GM18507 (cell line): ENCODE results near the gene SLC6A12.

Experiments used
- DNase-seq: peaks from one replicate; pipeline ENCODE4 v3.0.0; 2011; ENCODE audit warnings: low read depth; ENCODE audit not compliant: insufficient read length; ENCODE audit errors: extremely low spot score
- FAIRE-seq: peaks from 2 replicates; lab custom pipeline; 2011; peaks lifted over from hg19 to GRCh38; lab: Jason Lieb, UNC

Gene SLC6A12

DNA sequence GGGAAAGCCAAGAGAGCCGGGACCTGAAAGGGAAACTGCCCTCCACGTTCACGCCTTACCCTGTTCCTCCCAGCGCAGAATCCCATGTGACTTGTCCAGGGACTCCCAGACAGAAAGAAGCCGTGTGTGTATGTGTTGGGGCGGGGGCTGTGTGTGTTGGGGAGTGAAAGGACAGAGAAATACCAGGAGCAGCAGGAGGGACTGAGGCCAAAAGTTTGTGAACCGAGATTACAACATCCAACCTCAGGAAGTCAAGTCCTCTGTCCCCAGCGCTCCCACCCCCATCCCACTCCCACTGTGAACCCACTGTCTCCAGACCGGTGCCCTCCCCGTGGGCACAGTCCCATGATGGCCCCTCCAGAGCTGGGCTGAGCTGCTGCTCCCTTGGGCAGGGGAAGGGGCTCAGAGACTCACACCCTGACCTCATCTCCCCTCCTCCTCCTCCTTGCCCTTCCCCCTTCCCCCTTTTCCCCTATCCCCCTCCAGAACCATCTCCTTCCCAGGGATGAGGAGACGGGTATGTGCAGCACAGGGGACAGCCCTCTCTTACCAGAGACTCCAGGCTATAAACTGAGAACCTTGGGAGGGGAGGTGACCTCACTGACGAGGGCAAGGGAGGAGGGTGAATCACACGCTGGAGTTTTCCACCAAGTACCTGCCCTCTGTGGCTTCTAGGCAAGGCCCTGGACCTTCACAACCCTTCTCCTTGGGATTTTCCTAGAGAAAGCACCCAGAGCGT, at the start of gene SLC6A12:
Gene SLC6A12 (minus strand): TSS at position 155 of the 739 bp plus-strand sequence. CDS start 4,171 bp downstream, outside the sequence.
- FAIRE-seq (no peak), DNase-seq (no peak)

DNA sequence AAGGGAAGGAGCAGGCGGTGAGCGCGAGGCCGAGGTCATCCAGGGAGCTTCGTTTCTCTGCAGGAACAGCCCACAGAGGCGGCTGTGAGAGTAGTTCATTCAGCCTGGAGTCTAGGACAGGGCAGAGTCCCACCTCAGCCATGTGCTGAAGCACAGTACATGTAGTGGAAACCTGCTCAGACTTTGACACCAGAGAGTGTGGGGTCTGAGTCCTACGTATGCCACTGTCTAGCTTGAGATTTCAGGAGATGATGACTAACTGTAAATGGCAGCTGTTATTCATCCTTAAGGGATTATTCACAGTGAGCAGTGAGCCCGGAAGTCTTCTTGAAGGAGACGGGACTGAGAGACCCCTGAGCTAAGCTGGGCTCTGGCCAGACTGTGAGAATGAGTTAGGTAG, 49.6 kb upstream of the SLC6A12 start:
- DNase-seq, result no peak
- no peak for FAIRE-seq

DNA sequence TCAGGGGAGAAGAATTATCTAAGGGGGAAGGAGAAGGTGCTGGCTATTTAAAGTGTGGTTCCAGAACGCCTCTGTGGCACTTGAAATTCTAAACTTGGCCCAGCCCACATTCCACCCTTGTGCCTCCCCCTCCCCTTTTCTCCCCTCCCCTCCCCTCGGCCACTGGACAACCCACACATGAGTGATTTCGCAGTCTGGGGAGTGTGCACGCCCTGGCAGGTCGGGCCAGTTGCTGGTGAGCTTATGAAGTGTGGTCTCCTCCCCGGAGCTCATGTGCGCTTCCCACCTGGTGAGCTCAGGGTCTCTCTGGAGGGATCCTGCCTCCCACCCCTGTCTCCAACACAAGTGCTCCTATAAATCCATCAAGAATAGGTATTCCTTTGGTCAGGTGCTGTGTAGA, 48.9 kb upstream of the SLC6A12 start, which contains the start of gene SLC6A13:
Gene SLC6A13 (minus strand): TSS at position 20 of the 400 bp plus-strand sequence. CDS start 2,784 bp downstream, outside the sequence.
- FAIRE-seq (no peak), DNase-seq (no peak)

DNA sequence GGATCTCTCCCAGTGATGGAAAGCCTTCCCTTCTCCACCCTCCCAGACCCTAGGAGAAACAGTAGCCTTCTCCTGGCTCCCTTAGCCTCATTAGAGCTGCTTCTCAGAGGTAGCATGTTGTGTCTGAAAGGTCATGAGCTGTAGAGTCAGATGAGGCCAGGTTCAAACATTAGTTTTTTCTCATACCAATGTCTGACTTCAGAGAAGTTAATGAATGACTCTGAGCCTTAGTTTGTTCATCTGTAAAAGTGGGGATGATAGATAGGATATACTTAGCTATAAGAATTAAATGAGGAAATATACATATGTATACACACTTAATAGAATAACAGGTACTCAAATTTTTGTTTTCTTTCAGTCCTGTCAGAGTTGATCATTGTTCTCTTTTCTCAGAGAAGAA, 48.2 kb upstream of the SLC6A12 start:
- no peak for FAIRE-seq
- no peak for DNase-seq

DNA sequence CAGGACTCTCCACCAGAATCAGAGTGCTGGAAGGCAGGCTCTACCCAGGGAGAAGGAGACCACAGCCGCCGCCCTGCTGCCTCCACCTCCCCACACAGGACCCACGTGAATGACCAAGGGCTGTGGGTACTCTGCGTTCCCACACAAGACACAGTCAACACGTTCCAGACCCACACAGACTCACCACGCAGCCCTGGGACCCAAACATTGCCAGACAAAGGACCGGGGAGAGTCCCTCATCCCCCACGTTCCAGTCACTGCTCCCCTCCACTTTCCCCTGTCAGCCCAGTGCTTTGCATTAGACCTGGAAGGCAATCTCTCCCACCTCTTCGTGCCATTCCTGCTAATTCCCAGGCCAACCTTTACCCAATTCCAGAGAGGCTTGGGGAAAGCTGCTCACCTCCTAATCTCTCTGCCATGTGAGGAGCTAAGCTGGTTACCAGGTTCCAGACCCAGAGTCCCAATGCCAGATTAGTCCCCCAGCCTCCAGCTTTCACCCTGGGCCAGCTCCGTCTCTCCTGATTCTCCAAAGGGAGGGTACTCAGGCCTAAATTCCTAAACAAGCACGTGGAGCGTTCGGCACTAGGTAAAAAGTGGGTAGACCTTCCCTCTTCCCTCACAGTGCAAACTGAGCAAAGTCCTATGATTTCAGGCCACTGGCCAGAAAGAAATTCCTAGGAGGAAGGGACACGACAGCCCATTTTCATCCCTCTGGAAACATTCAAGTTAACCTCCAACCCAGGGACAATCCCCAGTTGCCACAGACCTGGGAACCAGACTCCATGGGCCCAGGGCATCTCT, 43.8 kb upstream of the SLC6A12 start:
- DNase-seq, result no peak
- FAIRE-seq, result no peak

DNA sequence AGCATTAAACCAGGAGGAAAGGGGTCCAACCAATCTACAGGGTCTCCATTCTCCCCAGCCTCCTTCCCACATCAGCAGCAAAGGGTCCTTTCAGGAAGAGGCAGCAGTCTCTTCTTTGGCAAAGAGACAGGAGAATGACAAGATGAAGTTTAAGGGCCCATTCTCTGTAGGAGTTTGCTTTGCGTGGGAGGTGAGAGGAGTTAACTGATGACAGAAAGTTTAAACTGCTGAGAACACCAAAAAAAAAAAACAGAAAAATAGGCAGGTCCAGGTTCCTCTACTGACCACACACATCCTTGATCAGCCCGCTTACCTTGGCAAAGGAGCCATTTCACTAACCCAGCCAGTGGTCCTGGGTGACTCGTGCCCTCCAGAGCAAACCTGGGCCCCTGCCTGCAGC, 43.0 kb upstream of the SLC6A12 start:
- DNase-seq (no peak), FAIRE-seq (no peak)

DNA sequence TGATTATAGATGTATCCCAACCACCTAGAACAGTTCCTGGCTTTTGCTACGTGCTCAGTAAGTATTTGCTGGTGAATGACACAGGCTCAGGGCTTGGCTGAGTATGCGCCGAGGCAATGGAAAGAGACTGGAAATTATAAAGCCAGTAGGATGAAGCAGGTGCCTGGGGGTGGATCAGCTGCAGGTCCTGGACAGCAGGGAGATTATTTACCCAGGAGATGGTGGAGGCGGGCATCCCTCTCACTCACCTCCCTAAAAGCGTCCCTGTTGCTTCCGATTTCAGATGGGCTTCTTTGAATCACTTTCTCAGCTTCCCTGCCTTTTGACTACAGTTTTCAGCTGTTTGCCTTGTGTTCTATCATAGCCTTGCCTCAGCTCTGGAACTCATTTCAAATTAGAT, 42.3 kb upstream of the SLC6A12 start:
- DNase-seq, result no peak

DNA sequence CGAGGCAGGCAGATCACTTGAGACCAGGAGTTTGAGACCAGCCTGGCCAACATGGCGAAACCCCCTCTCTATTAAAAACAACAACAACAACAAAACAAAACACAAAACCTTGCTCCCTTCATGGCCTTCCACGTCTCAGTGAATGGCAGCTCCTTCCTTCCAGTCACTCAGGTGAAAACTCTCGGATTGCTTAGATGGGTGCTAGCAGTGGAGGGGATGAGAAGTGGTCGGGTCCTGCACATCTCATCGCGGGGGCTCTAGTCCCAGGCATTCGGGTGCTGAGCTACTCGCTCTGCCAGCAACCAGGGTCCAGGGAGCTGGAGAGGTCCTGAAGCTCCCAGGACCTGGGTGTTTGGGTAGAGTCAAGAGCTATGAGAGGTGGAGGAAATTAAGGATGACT, 41.0 kb upstream of the SLC6A12 start:
- no peak for DNase-seq
- FAIRE-seq, result no peak

More for the DNA sequence above, 42.3 kb upstream of the SLC6A12 start:
- no peak for FAIRE-seq

DNA sequence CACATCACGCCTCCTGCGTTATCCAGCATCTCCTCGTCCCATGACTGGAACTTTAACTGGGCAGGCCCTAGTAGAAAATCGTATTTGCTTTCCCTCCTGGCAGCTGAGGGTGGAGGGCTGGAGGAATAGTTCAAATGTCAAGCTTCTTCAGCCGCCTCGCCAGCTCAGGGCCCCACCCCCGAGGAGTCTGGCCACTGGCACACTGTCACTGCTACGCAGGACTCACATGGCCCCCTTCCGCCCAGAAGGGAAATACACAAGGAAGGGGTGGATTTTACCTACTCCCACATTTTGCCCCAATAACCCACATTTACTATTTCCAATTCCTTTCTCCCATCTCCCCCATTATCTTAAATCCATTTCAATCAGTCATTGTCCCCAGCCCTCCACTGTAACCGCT, 40.1 kb upstream of the SLC6A12 start:
- no peak for FAIRE-seq
- no peak for DNase-seq

DNA sequence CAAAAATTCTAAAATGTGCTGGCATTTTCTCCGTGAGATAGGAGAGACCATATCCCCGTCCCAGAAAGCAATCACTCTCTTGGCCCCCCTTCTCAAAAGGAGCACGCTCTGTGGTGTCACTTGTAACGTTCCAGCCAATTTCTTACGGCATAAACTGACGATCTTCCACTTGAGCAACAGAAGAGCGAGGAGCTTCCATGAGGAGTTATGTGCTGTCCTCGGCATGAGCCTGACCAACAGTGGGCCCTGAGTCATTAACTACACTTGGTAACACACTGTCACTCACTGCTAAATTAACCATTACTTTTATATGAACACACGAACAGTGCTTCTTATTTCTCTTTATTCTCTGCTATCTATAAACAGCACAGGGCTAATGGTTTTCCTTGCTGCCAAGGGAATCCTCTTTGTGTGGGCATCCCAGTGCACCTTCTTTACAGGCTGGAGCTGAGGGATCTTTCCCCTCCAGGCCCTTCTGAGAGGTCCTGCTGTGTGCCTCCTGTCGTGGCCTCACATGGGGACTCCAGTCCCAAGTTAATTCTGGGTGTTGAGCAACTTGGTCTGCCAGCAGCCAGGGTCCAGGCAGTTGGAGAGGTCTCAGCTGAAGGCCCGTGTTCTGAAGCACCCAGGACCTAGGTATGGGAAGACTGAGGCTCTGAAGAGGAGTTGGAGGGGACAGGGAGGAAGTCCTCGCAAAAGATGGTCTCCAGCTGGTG, 39.3 kb upstream of the SLC6A12 start:
- no peak for DNase-seq

DNA sequence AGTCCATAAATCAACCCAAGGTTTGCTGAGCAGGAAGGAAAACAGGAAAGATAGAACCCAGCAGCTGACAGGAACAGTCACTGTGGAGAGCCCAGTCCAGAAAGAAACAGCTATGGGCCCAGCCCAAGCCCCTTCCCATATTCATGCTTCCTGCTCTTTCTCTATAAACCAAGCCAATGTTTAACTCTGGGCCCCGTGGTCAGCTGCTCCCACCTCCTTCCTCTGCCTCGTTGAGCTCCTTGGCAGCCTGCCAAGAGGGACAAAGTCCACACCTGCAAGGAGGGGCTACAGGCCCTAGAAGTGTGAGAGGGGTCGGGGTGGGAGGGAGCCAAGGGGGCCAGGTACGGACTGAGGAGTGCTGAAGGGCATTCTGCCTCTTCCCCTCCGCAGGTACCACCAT, 38.7 kb upstream of the SLC6A12 start:
- no peak for FAIRE-seq

More for the DNA sequence above, 39.3 kb upstream of the SLC6A12 start:
- FAIRE-seq, result no peak

DNA sequence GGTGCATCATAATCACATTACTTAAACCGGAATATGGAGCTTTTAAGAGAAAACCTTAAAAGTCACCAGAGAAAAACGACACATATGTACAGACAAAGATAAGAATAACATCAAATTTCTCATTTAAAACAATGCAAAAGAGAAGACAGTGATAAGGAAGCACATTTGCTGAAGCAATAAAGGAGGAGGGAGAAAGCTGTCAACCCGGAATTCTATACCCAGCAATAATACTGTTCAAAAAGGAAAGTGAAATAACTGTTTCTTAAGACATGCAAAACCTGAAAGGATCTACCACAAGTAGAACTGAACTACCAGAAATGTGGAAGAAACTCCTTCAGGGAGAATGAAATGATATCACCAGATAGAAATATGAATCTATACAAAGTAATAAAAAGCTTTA, 33.3 kb upstream of the SLC6A12 start:
- FAIRE-seq (no peak), DNase-seq (no peak)

More for the DNA sequence above, 38.7 kb upstream of the SLC6A12 start:
- no peak for DNase-seq

DNA sequence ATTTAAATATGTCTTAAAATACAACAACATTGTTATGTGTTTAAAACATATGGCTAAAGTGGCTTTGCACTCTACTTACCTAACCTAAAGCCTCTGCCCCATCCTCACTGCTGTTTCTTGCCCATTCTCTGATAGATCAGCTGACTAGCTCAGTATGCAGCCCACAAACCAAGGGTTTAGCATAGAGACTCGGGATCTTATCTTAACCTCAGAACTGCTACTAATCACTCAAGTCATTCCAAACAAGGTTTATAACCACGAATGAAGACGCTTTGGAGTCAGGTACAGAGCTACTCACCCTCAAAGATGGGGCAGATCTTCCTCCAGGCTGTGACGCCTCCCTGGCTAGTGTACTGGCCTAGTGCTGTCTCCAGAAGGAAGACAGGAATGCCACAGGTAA, 29.4 kb upstream of the SLC6A12 start:
- no peak for FAIRE-seq
- DNase-seq, result no peak

DNA sequence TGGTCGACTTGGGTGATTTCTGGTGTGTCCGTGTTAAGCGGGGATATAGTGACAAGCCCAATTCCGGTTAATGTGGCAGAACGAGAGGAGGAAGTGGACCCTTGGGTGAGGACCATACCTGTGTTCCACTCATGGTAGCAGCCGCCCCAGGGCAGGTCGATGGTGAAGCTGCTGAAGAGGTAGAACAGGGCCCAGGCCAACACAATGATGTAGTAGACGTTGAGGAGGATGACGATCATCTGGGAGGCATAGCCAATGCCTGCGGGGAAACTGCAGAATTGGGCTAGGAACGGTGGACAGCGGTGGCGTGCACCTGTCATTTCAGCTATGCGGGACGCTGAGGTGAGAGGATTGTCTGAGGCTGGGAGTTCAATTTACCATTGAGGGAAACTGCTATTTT, 28.5 kb upstream of the SLC6A12 start:
- FAIRE-seq, result no peak
- DNase-seq, result no peak

DNA sequence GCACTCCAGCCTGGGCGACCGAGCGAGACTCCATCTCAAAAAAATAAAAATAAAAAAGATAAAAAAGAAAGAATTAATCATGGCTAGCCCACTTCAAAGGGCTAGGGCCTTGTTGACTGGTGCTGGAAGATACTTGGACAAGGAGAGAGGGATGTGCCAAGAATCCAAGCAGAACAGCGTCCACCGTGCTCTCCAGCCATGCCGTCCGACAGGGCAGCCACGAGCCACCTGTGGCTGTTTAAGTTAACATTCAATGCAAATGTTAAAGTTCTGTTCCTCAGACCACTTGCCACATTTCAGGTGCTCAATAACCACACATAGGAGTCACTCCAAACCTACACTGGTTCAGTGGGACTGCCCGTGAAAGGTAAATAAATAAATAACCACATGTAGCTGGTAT, 27.3 kb upstream of the SLC6A12 start:
- FAIRE-seq (no peak), DNase-seq (no peak)

DNA sequence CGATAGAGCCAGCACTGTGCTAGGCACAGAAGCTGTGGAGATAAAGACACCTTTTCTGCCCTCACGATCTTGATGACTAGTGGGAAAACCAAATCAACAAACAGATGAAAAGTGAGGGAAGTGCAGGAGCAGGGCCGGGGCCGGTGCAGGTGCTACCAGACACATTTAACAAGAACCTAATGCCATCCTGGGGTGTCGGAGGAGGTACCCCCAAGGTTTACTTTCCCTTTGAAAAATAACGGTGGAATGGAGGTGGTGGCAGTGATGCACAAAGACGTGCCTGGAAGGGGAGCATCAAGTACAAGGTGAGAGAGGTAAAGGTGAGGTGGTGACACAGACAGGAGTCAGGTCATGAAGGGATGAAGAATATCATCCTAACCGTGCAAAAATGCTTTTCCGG, 26.6 kb upstream of the SLC6A12 start:
- DNase-seq (no peak), FAIRE-seq (no peak)

DNA sequence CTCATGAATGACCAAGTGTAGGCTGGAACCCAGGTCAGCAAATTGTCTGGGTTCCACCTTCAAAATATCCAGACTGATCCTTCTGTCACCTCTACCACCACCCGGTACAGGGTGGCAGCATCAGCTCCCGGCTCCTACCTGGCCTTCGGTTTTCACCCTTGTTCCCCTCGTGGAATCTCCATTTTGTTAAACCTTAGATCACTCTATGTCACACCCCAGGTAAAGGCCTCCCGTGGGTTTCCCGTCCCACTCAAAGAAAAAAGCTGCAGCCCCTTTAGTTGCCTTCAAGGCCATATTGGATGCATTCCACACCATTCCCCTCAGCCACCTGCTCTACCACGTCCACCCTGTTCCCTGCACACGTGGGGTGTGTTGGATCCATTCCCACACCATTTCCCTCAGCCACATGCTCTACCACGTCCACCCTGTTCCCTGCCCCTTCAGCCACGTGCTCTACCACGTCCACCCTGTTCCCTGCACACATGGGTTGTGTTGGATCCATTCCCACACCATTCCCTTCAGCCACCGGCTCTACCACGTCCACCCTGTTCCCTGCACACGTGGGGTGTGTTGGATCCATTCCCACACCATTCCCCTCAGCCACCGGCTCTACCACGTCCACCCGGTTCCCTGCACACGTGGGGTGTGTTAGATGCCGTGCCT, 24.9 kb upstream of the SLC6A12 start:
- FAIRE-seq, result no peak
- no peak for DNase-seq

DNA sequence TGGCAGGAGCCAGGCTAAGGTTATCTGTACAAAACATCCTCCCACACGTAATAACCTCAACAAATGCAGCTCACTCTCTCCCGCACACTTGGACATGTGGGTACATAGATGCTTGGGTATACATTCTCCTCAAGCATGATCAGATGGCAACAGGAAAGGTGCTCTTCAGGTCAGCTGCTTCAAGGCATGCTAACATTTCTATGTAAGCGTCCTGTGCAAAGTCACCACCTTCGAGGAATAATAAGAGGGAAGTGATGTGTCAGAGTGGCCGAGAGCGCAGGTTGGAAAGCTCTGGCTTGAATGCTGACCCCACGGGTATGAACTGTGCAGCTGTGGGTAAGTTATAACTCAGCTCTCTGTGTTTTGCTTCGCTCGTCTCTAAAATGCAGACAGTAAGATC, 24.2 kb upstream of the SLC6A12 start:
- FAIRE-seq, result no peak
- no peak for DNase-seq

DNA sequence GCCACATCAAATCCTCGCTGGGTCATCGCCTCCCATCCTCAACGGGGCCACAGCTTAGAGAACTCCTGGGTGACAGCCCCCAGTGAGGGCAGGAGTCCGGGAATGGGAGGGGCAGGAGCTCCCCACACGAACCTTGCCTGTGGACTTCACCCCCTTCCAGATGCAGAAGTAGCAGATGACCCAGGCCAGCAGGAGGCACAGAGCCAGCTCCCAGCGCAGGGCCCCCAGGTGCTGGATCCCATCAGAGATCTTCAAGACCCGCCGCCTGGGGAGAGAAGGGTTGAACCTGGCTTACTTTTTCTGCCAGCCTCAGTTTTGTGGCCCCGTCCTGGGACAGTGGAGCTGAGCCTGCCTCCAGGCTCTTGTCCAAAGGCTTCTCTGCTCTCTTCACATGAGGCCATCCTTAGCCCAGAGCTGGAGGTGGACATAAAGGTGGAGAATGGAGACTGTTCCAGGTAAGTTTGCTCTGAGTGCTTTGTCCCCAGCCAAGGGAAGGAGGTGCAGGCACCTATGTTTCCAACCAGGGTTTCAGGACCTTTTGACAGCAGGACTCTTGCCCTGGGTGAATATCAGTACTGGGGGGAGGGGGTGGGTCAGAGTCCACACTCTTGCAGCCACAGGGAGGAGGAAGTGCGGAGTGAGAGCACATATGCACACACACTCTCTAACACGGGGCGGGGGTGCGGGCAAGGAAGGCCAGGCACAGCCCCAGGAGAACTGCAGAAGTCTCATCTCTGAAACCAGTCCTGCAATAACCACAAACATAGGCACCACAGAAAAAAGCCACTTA, 23.3 kb upstream of the SLC6A12 start:
- DNase-seq (no peak), FAIRE-seq (no peak)
